Esophagus mucosa (tissue), 1 donor: ENCODE data around the gene TEX52. TPM values are rescaled to one million over a fixed set of nuclear protein-coding genes. Genes with fewer than 3 reads are reported as not detected.

Source experiments
- ATAC-seq: fragments of 200-7000 bp; cut with Tn5 transposase; one replicate; pipeline ENCODE4 v1.9.1; 2020
- total RNA-seq: library from RNA; stranded (reverse); gene quantifications from one replicate; pipeline ENCODE4 v1.2.4, GENCODE V29; 2023
- donor health status: DM: yes; HTN: yes; CAD: no.

The TEX52 gene
- total RNA-seq, 1 donor from 2014 or later = not detected

DNA sequence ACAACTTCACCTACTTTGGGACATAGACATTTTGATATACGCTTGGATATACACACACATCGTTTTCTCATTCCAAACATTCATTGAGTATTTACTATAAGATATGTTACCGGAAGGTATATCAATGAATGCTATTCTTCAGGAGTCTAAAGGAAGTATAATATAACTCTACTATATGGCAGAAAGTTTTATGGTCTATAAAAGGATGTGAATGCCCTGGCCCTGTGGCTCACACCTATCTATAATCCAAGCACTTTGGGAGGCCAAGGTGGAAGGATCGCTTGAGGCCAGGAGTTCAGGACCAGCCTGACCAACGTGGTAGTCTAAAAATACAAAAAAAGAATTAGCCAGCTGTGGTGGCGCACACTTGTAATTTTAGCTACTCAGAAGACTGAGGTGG lies 27.6 kb downstream of the TEX52 start:
- ATAC-seq = no peak

DNA sequence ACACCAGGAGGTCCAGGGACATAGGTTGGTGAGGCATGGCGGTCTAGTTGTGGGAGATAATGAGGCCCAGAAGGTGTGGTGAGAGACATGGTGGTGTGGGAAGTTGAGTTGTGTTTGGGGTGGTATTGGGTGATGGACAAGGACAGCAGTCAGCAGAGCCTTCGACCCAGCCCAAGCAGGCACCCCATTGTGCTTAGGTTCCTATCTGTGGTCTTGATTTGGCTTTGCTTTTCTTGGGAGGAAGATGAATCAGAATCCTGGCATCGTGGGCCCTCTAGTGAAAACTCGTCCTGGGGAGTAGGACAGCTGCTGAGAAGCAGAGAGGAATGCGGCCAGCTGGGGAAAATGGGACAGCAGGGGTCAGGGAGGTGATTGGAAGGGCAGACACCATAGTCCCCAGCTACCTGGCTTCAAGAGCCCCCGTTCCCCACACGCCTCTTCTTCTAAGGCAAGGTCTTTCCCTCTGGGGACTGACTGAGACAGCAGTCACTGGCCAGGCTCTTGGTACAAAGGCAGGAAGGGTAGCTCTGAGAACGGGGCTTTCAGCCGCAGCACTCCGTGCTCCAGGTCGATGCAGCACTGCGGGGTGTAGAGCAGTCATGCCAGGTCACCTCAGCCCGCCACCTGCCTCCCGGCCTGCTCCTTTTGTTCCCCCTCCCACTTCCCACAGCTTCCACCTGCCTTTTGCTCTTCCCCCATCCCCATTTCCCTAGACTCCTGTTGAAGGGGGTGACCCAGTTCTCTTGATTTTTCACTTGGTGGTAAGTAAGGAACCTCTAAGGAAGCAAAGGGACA lies 29.9 kb downstream of the TEX52 start:
- ATAC-seq = no peak

DNA sequence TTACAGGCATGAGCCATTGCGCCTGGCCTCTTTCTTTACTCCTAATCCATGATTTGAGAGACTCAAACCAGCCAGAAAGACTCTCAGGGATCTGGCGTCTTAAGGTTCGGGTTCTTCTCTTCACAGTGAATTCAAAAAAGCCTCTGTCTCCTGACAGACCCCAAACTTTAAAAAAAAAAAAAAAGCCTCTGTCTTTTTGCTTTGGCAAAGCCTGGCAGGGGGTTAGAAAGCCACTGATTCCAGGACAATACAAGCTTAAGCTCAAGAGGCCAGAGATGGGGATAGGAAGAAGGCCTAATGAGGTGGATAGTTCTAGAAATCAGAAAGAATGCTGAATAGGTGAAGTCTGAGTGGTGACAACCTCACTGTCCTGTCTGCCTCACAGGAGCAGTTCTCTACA lies 30.8 kb downstream of the TEX52 start:
- ATAC-seq = no peak

DNA sequence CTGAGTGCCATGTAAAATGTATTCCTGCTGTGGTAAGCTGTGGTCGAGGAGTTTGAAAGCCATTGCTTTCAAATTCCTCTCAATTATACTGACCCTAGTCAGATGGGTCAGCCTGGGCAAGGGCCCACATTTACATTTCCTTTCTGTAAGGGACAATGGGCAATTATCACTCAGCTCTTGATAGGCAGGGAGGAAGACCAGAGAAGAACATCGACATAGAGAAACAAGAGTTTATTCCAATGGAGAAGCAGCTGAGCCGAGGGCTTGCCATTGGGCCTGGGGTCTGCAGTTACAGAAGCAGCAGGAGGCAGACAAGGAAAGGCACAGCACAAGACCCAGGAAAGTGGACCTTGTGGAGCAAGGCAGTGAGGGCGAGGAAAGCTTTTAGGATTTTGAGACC lies 31.7 kb downstream of the TEX52 start:
- no peak for ATAC-seq

DNA sequence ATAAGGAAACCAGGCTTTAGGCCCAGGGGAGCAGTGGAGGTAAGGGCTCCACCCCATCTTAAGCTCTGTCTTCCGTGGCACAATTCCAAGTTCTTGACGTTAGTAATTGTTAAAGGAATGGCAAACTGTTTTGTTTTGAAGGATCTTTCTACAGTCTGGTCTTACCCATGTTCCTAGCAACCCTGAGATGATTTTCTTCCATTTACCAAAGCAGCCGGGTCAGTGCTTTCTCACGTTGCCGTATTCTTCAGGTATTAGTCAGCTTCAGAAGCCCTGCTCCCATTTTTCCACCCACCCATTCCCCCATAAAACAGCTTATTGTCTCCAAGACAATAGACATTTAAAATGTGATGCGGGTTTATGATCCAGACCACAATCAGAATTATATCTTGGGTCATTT lies 32.3 kb downstream of the TEX52 start:
- no peak for ATAC-seq

DNA sequence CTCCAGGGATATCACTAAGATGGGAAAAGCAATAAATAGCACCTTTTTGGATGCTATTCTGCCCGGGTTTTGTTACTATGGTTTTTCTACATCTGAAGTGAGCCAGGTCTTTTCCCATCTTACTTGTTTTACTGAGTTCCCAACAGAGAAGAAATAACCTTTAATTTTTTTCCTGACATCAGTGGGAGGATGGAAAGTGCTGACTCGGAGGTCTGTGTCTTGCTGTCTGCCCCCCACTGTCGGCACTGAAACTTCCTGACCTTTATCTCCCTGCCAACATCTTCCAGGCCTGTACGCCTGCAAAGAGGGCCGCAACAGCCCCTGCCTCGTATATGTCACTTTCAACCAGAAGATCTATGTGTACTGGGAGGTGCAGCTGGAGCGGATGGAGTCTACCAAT lies 33.4 kb downstream of the TEX52 start:
- ATAC-seq = no peak

DNA sequence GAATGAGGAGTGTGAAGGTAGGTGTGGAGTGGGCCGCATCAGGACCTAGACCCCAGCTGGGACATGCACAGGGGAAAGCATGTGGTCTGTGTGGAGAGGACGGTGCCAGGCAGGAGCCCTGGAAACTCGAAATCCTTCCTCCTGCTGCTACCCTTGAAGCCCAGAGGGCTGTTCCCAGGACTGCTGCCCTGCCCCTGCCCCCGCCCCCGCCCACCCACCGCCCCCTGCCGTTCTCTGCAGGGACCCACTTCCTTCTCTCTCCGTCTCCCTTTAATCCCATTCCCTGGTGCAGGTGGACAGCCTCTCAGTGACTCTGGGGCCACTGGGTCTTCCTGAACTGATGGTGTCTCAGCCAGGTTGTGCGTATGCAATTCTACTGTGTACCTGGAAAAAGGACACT lies 36.4 kb downstream of the TEX52 start:
- ATAC-seq = no peak

DNA sequence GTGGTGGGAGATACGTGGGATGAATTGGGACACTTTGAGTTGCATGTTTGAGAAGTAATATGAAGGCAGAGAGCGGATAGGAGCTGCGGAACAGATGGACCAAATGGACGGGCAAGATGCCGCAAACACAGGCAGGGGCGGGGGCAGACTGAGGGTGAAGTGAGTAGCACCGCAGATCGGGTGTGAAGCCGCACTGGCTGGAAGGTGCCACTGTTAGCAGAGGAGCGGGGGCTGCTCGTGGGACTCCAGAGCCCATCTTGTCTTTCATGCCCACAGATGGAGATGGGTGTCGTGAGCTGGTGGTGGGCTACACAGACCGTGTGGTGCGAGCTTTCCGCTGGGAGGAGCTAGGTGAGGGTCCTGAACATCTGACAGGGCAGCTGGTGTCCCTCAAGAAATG lies 37.0 kb downstream of the TEX52 start:
- ATAC-seq = no peak

DNA sequence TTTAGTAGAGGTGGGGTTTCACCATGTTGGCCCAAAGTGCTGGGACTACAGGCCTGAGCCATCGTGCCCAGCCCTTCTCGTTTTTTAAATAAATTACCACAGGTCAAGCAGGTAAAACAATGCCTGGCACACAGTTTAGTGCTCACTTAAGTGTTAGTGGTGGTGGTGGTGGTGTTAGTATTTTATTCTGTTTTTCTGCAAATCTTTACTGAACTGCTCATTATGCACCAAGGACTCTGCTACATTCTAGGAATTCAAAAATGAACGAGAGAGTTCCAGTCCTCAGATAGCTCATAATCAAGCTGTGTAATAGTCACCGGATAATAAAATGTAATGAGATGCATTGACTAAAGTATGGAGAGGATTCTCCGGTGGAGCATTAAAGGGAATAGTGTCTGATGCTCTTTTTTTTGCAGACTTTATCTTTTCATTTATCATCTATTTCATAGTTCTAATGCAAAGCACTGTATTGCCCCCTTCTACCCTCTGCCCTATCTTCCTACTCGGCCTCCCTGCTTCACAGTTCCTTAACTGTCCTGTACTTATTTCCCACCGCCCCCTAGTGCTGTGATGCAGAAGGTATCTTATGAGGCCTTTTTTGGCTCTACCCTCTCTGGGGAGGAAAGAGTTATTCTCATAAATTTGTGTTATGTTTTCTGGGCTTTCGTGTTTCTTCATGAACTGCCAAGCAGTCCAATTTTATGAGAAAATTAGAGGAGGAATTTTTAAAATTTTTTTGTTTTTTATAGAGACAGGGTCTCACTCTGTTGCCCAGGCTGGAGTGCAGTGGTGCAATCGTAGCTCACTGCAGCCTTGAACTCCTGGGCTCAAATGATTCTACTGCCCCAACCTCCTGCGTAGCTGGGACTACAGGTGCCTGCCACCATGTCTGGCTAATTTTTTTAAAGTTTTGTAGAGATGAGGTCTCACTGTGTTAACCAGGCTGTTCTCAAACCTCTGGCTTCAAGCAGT lies 43.3 kb downstream of the TEX52 start:
- ATAC-seq = peak; percentile 43

DNA sequence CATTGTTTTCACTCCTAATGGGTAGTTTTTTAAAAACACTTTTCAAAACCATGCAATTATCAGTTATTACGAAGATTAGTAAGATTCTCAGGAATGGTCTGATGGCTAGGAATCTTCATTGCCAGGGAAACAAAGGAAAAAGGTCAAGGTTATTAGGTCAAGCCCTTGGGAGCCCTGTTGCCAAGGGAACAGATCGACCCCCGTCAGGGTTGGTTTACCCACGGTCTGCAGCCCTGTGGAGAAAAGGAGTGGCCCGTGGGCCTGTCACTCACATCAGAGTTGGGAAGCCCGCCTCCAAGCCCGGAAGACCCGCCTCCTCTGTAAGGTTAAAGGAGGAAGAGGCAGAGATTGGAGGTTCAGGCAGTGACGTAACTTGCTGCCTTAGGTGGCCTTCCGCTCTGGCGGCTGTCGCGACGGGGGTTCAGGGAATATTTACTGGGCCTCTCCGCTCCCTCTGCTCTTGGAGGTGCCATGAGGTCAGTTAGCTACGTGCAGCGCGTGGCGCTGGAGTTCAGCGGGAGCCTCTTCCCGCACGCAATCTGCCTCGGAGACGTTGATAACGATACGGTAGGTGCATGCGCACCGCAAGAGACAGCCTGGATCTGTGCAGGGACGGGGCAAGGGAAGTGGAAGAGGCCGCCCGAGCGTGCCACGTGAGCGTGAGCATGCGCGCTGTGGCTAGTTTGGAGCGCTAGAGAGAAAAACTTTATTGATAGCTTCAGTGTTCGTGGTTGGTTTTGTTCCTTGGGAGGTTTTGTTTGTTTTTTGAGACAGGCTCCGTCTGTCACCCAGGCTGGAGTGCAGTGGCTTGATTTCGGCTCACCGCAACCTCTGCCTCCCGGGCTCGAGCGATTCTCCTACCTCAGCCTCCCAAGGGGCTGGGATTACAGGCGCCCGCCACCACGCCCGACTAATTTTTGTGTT lies 44.3 kb downstream of the TEX52 start, which contains the start of gene ITFG2:
Gene ITFG2, plus strand, starts transcription at position 379 of the 924 bp plus-strand sequence. Its CDS starts 93 bp downstream, at position 472.
- peak; percentile 96 for ATAC-seq

DNA sequence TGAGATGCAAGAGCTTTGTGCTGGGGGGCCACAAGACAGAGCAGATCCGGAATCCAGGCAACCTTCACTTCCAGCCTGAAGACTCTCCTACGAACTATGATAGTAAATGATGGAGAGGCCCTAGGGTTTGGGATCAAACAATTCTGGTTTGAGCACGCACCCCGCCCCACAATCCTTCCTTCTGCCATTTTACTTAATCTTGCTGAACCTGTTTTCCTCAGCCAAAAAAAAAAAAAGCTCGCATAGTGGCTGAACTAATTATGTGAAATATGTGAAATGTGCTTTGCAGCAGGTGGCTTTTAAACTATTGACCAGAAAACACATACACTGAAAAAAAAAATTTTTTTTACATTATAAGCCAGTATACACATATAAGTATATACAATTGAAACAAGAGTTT lies 45.0 kb downstream of the TEX52 start:
- ATAC-seq = peak; percentile 41

DNA sequence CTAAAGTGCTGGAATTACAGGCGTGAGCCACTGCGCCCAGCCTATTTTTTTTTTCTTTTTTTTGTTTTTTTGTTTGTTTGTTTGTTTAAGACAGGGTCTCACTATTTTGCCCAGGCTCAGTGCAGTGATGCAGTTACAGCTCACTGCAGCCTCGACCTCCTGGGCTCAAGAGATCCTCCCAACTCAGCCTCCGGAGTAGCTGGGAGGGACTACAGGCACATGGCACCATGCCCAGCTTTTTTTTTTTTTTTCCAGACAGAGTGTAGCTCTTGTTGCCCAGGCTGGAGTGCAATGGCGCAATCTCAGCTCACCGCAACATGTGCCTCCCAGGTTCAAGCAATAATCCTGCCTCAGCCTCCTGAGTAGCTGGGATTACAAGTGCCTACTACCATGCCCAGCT lies 50.1 kb downstream of the TEX52 start:
- ATAC-seq = no peak

DNA sequence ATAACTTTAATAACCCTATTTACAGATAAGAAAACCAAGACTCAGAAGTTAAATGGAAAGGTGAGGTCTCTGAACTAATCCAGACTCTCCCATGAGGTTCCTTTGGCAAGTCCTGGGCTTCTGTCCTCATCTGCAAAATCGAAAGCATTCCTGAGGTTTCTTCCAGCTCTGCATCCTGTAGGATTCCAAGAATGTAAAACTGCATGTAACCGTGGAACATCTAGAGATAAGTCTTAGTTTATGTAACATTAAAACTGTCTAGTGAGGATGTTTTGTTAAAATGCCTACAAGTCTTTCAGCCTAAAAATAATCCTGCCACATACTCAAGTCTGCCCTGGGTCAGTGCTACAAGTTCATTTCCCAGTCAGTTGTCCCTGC lies 51.7 kb downstream of the TEX52 start:
- no peak for ATAC-seq

DNA sequence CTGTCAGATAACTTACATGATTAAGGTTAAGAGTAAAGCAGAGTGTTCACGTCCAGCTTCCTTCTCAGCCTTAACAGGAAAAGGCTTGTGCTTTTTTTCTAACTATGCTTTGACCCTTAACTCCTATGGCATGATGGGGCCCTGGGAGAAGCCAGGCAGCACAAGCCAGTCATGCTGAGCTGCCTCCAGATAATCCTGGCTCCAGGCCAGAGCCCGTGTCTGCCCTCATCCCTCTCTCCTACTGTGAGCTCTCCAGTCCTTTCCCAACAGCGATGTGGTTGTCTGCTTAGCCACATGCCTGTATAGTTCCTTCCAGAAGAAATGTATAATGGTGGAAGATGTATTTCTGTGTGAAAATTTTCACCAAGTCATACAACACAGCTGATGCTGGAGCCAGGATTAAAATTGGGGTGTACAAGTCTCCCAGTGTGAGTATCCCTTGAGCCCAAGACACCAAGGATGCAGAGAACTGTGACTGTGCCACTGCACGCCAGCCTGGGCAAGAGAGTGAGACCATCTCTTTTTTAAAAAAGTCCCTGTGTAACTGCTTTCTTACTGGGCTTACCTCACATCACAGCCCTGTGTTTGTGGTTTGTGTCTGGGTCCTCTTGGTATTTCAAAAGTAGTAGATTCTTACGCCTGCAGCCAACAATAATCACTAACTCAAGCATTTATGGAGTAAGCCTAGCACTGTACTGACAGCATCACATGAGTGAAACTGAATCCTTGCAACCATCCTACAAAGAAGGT lies 52.3 kb downstream of the TEX52 start:
- no peak for ATAC-seq

DNA sequence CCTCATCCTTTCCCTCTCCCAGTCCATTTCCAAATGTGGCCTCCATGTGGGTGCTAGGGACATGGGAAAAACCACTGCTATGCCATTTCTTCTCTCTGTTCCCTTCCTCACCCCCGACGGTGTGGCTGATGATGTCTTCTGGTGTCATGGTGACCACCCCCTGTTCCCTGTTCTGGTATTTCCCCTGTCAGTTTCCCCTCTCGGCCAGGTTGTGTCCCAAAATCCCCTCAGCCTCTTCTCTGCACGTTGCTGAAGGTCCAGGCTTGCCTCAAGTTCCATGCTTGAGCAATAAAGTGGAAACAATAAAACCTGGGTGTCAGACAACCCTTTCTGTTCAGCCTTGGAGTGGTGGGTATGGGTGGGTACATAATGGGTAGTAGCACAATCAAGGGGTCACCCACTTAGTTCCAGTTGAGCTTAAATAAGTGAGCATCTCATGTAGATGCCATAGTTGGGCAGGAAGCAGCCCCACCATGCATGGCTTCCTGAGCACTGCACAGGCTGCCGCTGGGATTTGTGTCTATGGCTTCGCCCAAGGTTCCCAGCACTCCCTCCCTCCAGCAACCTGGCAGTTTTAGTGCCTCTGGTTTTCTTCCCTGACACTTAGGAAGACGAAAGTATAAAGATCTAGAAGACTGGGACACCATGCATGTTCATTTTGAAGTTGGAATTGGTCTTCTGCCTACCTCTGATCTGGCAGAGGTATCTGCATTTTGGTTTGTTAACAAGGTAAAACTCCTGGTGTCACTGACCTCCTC lies 53.0 kb downstream of the TEX52 start:
- no peak for ATAC-seq

DNA sequence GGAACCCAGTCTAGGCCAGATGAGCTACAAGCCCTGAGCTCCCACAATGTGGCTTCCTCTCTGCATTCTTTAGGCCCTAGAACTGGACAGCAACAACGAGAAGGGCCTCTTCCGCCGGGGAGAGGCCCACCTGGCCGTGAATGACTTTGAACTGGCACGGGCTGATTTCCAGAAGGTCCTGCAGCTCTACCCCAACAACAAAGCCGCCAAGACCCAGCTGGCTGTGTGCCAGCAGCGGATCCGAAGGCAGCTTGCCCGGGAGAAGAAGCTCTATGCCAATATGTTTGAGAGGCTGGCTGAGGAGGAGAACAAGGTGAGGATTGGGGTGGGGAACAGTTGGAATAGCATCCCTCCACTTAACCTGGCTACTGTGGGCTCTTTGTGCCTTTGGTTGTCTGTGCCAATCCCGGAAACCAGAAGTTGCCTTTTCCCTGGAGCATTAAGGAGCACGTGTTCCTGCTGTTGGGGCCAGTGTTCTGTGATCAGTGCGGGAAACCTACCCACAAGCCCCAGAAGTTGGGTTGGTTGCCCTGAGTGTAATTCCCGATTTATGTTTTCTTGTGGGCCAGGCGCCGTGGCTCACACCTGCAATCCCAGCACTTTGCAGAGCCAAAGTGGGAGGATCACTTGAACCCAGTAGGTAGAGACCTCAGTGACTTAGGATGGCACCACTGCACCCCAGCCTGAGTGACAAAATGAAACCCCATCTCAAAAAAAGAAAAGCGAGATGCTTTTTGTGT lies 55.6 kb downstream of the TEX52 start:
- ATAC-seq = no peak

DNA sequence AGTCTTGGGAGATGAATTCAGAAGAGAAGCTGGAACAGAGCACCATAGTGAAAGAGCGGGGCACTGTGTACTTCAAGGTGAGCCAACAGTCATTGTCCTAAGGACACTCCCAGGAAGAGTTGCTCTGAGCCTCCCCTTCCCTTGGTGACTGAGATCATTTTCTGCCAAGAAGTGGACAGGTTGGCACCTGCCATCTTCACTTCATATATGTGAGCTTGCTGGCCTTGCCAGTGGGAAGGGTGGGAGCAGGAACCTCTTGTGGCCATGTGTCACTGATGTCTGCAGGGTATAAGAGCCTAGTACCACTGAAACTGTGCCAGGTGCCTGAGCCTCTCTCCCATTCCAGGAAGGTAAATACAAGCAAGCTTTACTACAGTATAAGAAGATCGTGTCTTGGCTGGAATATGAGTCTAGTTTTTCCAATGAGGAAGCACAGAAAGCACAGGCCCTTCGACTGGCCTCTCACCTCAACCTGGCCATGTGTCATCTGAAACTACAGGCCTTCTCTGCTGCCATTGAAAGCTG lies 56.7 kb downstream of the TEX52 start:
- ATAC-seq = peak; percentile 90
